ENCODE data around the gene HOXB8.

HOXB8 gene

GRCh38 chr17:48630925-48631692, 16.0 kb upstream of the HOXB8 start:
- Mint-ChIP-seq H3K36me3 (ENCODE audit: low read depth) (no peaks in the 10 kb centered on the region), H3K4me3 (no peak overlapping the region)
- intact Hi-C loops (cut with micrococcal nuclease), result no loop called here

GRCh38 chr17:48630009-48630924, 15.2 kb upstream of the HOXB8 start:
- no peaks in the 10 kb centered on the region for H3K36me3 Mint-ChIP-seq (ENCODE audit: low read depth)
- intact Hi-C loops (cut with micrococcal nuclease), result no loop called here
- no peaks in the 10 kb centered on the region for H3K9me3 Mint-ChIP-seq
- H3K27me3 Mint-ChIP-seq, result peaks cover 98% of the 10 kb centered on the region
- H3K4me1 Mint-ChIP-seq (ENCODE audit: low read depth), result peaks cover 11% of the 10 kb centered on the region
- no peak overlapping the region for H3K4me3 Mint-ChIP-seq
- no peak overlapping the region for H3K27ac Mint-ChIP-seq

More at GRCh38 chr17:48630925-48631692, 16.0 kb upstream of the HOXB8 start:
- H3K4me1 Mint-ChIP-seq (ENCODE audit: low read depth), result peaks cover 5% of the 10 kb centered on the region
- peaks cover 98% of the 10 kb centered on the region for H3K27me3 Mint-ChIP-seq
- H3K27ac Mint-ChIP-seq, result no peak overlapping the region
- H3K9me3 Mint-ChIP-seq, result no peaks in the 10 kb centered on the region

GRCh38 chr17:48629411-48629759, 14.3 kb upstream of the HOXB8 start:
- Mint-ChIP-seq H3K9me3 (no peaks in the 10 kb centered on the region), H3K4me3 (no peak overlapping the region)
- intact Hi-C loops (cut with micrococcal nuclease), result no loop called here

GRCh38 chr17:48628649-48629410, 13.7 kb upstream of the HOXB8 start:
- no peaks in the 10 kb centered on the region for H3K36me3 Mint-ChIP-seq (ENCODE audit: low read depth)
- intact Hi-C loops (cut with micrococcal nuclease), result no loop called here
- no peaks in the 10 kb centered on the region for H3K9me3 Mint-ChIP-seq
- no peak overlapping the region for H3K4me3 Mint-ChIP-seq
- H3K27ac Mint-ChIP-seq, result no peak overlapping the region
- H3K4me1 Mint-ChIP-seq (ENCODE audit: low read depth), result peaks cover 11% of the 10 kb centered on the region
- peaks cover 98% of the 10 kb centered on the region for H3K27me3 Mint-ChIP-seq

More at GRCh38 chr17:48629411-48629759, 14.3 kb upstream of the HOXB8 start:
- H3K4me1 Mint-ChIP-seq (ENCODE audit: low read depth), result peaks cover 11% of the 10 kb centered on the region
- H3K27ac Mint-ChIP-seq, result no peak overlapping the region
- no peaks in the 10 kb centered on the region for H3K36me3 Mint-ChIP-seq (ENCODE audit: low read depth)
- peaks cover 98% of the 10 kb centered on the region for H3K27me3 Mint-ChIP-seq

- Mint-ChIP-seq H3K27ac (no peak overlapping the region), H3K9me3 (no peaks in the 10 kb centered on the region), H3K27me3 (peaks cover 98% of the 10 kb centered on the region), H3K36me3 (ENCODE audit: low read depth) (no peaks in the 10 kb centered on the region), H3K4me1 (ENCODE audit: low read depth) (peaks cover 11% of the 10 kb centered on the region), H3K4me3 (no peak overlapping the region)
- intact Hi-C loops (cut with micrococcal nuclease), result no loop called here
Measured at GRCh38 chr17:48627623-48628521, 12.8 kb upstream of the HOXB8 start.

GRCh38 chr17:48627118-48627597, 12.1 kb upstream of the HOXB8 start:
- intact Hi-C loops (cut with micrococcal nuclease), result no loop called here
- no peak overlapping the region for H3K4me3 Mint-ChIP-seq
- H3K27ac Mint-ChIP-seq, result no peak overlapping the region
- no peaks in the 10 kb centered on the region for H3K36me3 Mint-ChIP-seq (ENCODE audit: low read depth)
- H3K27me3 Mint-ChIP-seq, result peaks cover 98% of the 10 kb centered on the region
- H3K4me1 Mint-ChIP-seq (ENCODE audit: low read depth), result peaks cover 11% of the 10 kb centered on the region
- no peaks in the 10 kb centered on the region for H3K9me3 Mint-ChIP-seq

GRCh38 chr17:48626245-48627117, 11.4 kb upstream of the HOXB8 start, which contains the start of gene HOXB9:
TSS of gene HOXB9 (minus strand) at chr17:48626358. CDS start at chr17:48626269, 89 bp downstream.
- intact Hi-C loops (cut with micrococcal nuclease), result no loop called here
- Mint-ChIP-seq H3K4me1 (ENCODE audit: low read depth) (peaks cover 11% of the 10 kb centered on the region), H3K27me3 (peaks cover 98% of the 10 kb centered on the region), H3K36me3 (ENCODE audit: low read depth) (no peaks in the 10 kb centered on the region), H3K27ac (no peak within 1 kb of the TSS), H3K9me3 (no peaks in the 10 kb centered on the region), H3K4me3 (peak within 1 kb of the TSS; percentile 73)

GRCh38 chr17:48625495-48626244, 10.6 kb upstream of the HOXB8 start:
- Mint-ChIP-seq H3K27ac (no peak overlapping the region), H3K36me3 (ENCODE audit: low read depth) (no peaks in the 10 kb centered on the region), H3K27me3 (peaks cover 98% of the 10 kb centered on the region), H3K4me1 (ENCODE audit: low read depth) (peaks cover 11% of the 10 kb centered on the region), H3K9me3 (no peaks in the 10 kb centered on the region), H3K4me3 (peak overlapping the region; percentile 73)
- intact Hi-C loops (cut with micrococcal nuclease), result no loop called here

GRCh38 chr17:48624544-48625494, 9.7 kb upstream of the HOXB8 start:
- peaks cover 11% of the 10 kb centered on the region for H3K4me1 Mint-ChIP-seq (ENCODE audit: low read depth)
- H3K36me3 Mint-ChIP-seq (ENCODE audit: low read depth), result no peaks in the 10 kb centered on the region
- H3K4me3 Mint-ChIP-seq, result no peak overlapping the region
- peaks cover 98% of the 10 kb centered on the region for H3K27me3 Mint-ChIP-seq
- intact Hi-C loops (cut with micrococcal nuclease), result no loop called here
- H3K9me3 Mint-ChIP-seq, result no peaks in the 10 kb centered on the region
- H3K27ac Mint-ChIP-seq, result no peak overlapping the region

GRCh38 chr17:48624118-48624517, 9.0 kb upstream of the HOXB8 start:
- Mint-ChIP-seq H3K36me3 (ENCODE audit: low read depth) (no peaks in the 10 kb centered on the region), H3K9me3 (no peaks in the 10 kb centered on the region), H3K4me1 (ENCODE audit: low read depth) (peaks cover 11% of the 10 kb centered on the region), H3K4me3 (no peak overlapping the region), H3K27ac (no peak overlapping the region), H3K27me3 (peaks cover 99% of the 10 kb centered on the region)
- intact Hi-C loops (cut with micrococcal nuclease), result no loop called here

GRCh38 chr17:48623583-48623982, 8.5 kb upstream of the HOXB8 start:
- intact Hi-C loops (cut with micrococcal nuclease), result no loop called here
- H3K9me3 Mint-ChIP-seq, result no peaks in the 10 kb centered on the region
- no peaks in the 10 kb centered on the region for H3K36me3 Mint-ChIP-seq (ENCODE audit: low read depth)
- H3K4me3 Mint-ChIP-seq, result no peak overlapping the region
- peaks cover 7% of the 10 kb centered on the region for H3K4me1 Mint-ChIP-seq (ENCODE audit: low read depth)
- peaks cover 99% of the 10 kb centered on the region for H3K27me3 Mint-ChIP-seq
- H3K27ac Mint-ChIP-seq, result no peak overlapping the region
